Panc1 (cell line): ENCODE measurements around the gene COMMD7.

Experiments used
- CTCF ChIP-seq: fragments of 450-650 bp; IDR thresholded peaks from 2 replicates; pipeline ENCODE4 v1.5.1; 2017; ENCODE audit warnings: mild to moderate bottlenecking
- POLR2AphosphoS5 ChIP-seq: IDR thresholded peaks from 2 replicates; pipeline ENCODE4 v1.6.1; 2012; ENCODE audit warnings: mild to moderate bottlenecking, low read depth, low read length, moderate library complexity

- TF ChIP-seq CTCF (no peak), POLR2AphosphoS5 (no peak)
Observed at GRCh38 chr20:32742322-32743236, 688 bp downstream of the COMMD7 start.
